ENCODE data around the gene RAB33A. TPM values are rescaled to one million over a fixed set of nuclear protein-coding genes. Genes with fewer than 3 reads are reported as not detected.

RAB33A gene
- total RNA-seq, 2 experiments from 2014 or later = 28.2 to 28.8 TPM

DNA sequence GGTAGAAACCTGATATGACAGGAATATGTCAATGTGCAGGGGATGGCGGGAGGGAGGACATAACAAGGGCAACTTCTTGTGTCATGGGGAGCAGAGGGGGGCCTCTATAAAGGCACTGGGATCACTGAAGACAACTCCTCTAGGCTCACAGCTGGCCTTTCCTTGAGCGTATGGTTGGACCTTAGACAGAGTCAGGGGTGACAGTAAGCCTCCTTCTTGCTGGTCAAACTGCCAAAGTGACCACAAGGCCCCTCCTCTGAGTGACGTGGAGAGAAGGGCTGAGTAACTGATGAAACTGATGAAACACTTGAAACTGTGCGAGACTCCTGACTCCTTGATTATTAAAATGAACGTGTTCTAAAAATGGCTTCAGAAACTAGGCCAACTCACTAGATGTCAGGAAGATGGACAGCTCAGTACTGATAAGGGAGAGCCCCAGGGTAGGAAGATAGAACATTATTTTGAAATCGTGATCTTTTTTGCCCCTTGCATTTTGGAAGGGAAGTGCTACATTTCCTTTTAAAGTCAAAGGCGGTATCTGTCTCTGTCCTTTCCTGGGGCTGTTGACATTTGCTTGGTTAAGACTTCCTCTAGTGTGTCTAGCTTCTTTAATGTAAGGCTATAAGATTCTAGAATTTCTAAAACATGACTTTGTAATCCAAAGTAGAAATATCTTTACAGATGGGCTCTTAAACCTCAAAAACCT lies 1.6 kb downstream of the RAB33A start:
- TF ChIP-seq, protein P1, sequence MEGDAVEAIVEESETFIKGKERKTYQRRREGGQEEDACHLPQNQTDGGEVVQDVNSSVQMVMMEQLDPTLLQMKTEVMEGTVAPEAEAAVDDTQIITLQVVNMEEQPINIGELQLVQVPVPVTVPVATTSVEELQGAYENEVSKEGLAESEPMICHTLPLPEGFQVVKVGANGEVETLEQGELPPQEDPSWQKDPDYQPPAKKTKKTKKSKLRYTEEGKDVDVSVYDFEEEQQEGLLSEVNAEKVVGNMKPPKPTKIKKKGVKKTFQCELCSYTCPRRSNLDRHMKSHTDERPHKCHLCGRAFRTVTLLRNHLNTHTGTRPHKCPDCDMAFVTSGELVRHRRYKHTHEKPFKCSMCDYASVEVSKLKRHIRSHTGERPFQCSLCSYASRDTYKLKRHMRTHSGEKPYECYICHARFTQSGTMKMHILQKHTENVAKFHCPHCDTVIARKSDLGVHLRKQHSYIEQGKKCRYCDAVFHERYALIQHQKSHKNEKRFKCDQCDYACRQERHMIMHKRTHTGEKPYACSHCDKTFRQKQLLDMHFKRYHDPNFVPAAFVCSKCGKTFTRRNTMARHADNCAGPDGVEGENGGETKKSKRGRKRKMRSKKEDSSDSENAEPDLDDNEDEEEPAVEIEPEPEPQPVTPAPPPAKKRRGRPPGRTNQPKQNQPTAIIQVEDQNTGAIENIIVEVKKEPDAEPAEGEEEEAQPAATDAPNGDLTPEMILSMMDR (IDR thresholded peaks at IDR 0.05) = no peak
- Mint-ChIP-seq H3K4me3 (peak overlapping the region; percentile 93), H3K36me3 (ENCODE audit: low read depth) (peaks cover 26% of the 10 kb centered on the region), H3K27ac (peak overlapping the region; percentile 92), H3K4me1 (ENCODE audit: low read depth) (peaks cover 45% of the 10 kb centered on the region), H3K27me3 (no peaks in the 10 kb centered on the region), H3K9me3 (no peaks in the 10 kb centered on the region)
- peak; percentile 77 for DNase-seq
- POLR2A ChIA-PET = interaction anchor here (0.7 to 1.5 kb wide), 4 partner anchors 13 to 92 kb away, joined by 3 to 4 read pairs (median 3); no protein-coding TSS in a partner anchor
- CTCF ChIA-PET = interaction anchor here (0.7 kb wide), 1 partner anchor 93 kb away, joined by 4 read pairs; no protein-coding TSS in a partner anchor
- intact Hi-C loops (cut with micrococcal nuclease) = loop anchor here (5.0 kb wide), 1 partner anchor 91 kb away; no protein-coding TSS in a partner anchor
- ATAC-seq = peak; percentile 55

DNA sequence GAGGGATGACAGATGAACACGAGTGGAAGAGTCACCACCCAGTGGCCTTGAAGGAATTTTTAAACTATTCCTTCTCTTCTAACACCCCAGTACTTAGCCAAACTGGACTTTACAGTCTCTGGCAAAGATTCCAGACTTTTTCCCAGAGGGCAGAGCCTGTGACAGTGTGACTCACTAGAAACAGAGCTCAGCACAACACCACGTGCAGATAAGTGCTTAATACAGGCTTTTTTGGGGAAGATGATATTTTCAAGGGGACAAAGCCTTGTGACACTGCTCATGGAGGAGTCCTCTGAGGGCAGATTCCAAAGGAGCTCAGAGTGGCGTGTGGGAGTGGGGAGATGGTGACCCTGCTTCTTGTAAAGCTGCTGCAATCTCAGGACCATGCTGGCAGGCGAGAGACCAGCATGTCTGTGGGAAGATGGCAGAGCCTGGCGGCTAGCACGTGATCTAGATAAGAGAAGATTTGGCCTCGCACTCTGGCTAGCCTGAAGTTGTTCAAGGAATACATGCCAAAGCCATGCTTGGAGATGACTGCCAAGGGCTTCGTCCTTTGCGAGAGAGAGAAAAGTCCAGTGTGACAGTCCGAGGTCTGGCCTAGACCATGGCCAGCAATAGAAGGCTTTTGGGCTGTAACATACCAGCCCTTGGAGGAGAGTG lies 2.4 kb downstream of the RAB33A start:
- TF ChIP-seq, protein P1 (IDR thresholded peaks at IDR 0.05) = no peak
- Mint-ChIP-seq H3K4me3 (peak overlapping the region; percentile 93), H3K27me3 (no peaks in the 10 kb centered on the region), H3K9me3 (no peaks in the 10 kb centered on the region), H3K4me1 (ENCODE audit: low read depth) (peaks cover 45% of the 10 kb centered on the region), H3K36me3 (ENCODE audit: low read depth) (peaks cover 28% of the 10 kb centered on the region), H3K27ac (peak overlapping the region; percentile 92)
- CTCF ChIA-PET = interaction anchor here (0.6 to 1.0 kb wide), 3 partner anchors 94 to 114 kb away, joined by 3 to 4 read pairs (median 3); no protein-coding TSS in a partner anchor
- DNase-seq (no peak), ATAC-seq (no peak)
- intact Hi-C loops (cut with micrococcal nuclease) = loop anchor here (5.0 kb wide), 1 partner anchor 92 kb away; no protein-coding TSS in a partner anchor
- POLR2A ChIA-PET = interaction anchor here (0.6 to 0.7 kb wide), 2 partner anchors 36 to 79 kb away, joined by 3 read pairs; no protein-coding TSS in a partner anchor

DNA sequence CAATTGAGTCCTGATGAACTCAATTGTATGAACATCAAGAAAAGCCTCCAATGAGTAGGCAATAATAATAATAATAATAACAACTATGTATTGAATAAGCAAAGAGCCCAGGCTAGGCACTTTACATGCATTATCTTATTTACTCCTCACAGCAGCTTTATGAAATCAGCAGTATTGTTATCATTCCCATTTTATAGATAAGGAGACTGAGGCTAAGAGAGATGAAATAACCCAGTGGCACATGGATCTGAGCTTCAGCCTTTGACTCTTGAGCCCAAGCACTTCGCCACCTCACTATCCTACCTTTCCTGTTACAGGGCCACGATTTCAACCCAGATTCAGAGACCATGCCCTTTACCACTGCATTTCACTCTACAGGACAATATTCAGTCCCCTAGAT lies 3.2 kb downstream of the RAB33A start:
- TF ChIP-seq, protein P1 (IDR thresholded peaks at IDR 0.05) = no peak
- Mint-ChIP-seq H3K4me3 (peak overlapping the region; percentile 16), H3K36me3 (ENCODE audit: low read depth) (peaks cover 34% of the 10 kb centered on the region), H3K27me3 (no peaks in the 10 kb centered on the region), H3K4me1 (ENCODE audit: low read depth) (peaks cover 51% of the 10 kb centered on the region), H3K9me3 (no peaks in the 10 kb centered on the region), H3K27ac (peak overlapping the region; percentile 55)
- intact Hi-C loops (cut with micrococcal nuclease) = loop anchor here (5.0 kb wide), 1 partner anchor 93 kb away; no protein-coding TSS in a partner anchor
- ChIA-PET POLR2A (no interaction called here), CTCF (interaction anchor here (1.0 to 2.1 kb wide), 2 partner anchors 54 to 114 kb away, joined by 3 to 8 read pairs; no protein-coding TSS in a partner anchor)
- no peak for ATAC-seq
- no peak for DNase-seq

DNA sequence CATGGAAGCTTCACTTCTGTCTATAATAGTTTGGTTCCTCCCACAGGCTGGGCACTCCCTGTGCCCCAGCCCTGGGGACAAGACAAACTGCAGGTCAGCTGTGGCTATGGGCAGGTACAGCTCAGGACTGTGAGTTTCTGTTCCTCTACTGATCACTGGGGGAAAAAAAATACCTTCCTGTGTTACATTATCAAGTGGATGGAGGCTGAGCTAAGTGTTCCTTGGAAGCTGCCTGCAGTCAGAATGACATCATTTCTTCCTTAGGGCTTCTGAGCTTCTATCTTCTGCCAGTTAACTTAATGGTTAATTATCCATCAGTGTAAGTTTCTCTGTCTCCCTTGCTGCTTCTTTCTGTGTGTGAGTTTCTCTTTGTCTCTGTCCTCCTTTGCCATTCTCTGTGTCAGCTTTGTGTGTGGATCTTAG lies 4.6 kb downstream of the RAB33A start:
- ChIA-PET POLR2A (interaction anchor here (0.9 to 1.3 kb wide), 2 partner anchors 12 to 67 kb away, joined by 3 read pairs; no protein-coding TSS in a partner anchor), CTCF (interaction anchor here (0.8 to 2.1 kb wide), 7 partner anchors 12 to 116 kb away, joined by 3 to 8 read pairs (median 3); no protein-coding TSS in a partner anchor)

More for the DNA sequence above, 4.6 kb downstream of the RAB33A start:
- Mint-ChIP-seq H3K36me3 (ENCODE audit: low read depth) (peaks cover 36% of the 10 kb centered on the region), H3K4me3 (peak overlapping the region; percentile 20), H3K27ac (peak overlapping the region; percentile 56), H3K9me3 (no peaks in the 10 kb centered on the region), H3K27me3 (no peaks in the 10 kb centered on the region), H3K4me1 (ENCODE audit: low read depth) (peaks cover 45% of the 10 kb centered on the region)
- intact Hi-C loops (cut with micrococcal nuclease) = no loop called here
- DNase-seq (no peak), ATAC-seq (no peak)
- TF ChIP-seq, protein P1 (IDR thresholded peaks at IDR 0.05) = no peak
